NCI-H1436 treated with DMSO at 0.1 percent for 48 hours (cell line): Measurements from ENCODE around the gene SYT1.

ENCODE experiments used
- DNase-seq: peaks from one replicate; lab custom pipeline; 2025; lab: John Stamatoyannopoulos, UW

Gene SYT1

DNA sequence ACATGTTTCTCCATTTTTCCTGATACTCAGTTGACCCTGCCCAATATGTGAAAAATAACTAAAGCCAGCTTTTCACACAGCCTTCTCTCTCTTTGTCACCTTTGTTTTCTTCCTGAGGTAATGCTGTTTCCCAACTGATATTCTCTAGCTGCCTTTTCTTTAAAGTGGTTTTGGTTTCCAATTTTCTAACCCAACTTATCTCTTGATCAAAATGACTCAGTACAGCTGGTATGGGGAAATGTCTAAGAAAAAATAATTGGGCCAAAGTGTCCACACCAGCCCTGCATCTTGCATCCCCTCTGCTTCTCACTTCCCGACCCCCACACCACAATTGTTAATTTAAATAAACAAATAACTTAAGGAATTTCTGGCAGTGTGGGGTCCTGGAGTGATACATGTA is 193.8 kb downstream of the SYT1 start:
- no peak for DNase-seq

DNA sequence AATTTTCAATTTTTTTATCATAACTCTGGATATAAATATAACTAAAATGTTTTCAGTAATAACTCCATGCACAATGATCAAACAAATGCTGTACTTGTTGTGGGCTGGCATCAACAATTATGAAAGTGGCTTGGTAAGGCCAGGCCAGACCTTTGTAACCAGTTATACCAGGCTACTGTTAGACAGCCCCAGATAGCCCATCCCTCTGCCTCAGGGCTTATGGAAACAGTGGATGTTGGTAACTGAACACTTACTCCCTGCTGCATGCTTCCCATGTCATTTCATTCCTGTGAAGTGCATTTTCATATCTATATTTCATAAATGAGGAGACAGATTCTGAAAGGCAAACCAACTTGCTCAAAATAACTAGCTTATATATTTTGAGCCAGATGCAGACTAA is 195.0 kb downstream of the SYT1 start:
- DNase-seq = no peak

DNA sequence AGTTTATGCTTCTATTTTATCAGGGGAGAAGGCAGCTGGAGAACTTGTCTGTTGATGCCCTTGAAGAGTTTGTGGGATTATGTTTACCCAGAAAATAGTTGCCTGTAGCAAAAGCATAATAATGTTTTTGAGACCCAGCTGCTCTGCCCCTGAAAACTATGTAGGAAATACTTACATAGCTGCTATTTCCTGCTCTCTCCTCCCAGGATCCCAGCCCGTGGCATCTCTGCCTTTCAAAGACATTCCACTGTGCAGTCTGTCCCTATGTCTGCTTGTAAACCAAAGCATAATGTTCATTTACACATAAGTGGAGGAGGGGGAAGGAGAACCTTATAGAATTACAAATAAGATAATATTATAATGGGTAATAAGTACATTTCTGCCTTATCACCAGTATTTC is 198.7 kb downstream of the SYT1 start:
- no peak for DNase-seq

DNA sequence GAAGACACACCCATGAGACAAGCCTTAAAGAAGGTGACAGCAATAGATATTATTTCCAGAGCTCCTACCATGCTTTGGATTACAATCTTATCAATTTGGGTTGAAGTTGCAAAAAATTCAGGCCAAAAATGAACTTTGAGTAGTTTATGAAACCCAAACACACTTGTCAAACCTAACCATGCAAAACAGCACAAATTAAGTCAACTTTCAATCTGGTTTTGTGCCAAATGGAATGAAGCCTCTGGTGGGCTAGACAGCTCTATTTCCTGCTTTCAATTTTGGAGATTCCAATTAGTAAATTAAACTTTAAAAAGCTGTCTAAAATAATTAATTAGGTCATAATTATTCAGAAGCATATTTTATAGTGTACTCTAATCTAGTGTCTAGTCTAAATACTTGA is 203.4 kb downstream of the SYT1 start:
- no peak for DNase-seq

DNA sequence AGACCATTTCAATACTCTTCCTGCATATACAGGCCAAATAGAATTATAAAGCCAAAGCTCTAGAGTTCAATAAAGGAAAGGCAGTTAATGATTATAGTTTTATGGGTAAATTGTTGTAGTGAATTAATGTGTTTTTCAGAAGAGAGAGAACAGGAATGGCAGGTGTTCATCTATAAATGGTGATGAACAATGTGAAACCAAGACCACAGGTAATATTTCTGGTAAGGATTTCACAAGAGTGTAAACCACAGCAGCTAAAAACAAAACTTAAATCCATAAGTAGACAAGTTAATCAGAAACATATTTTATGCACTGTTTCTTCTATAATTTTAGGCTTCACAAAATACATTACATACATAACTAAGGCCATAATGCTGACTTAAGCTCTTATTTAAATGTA is 204.4 kb downstream of the SYT1 start:
- no peak for DNase-seq

DNA sequence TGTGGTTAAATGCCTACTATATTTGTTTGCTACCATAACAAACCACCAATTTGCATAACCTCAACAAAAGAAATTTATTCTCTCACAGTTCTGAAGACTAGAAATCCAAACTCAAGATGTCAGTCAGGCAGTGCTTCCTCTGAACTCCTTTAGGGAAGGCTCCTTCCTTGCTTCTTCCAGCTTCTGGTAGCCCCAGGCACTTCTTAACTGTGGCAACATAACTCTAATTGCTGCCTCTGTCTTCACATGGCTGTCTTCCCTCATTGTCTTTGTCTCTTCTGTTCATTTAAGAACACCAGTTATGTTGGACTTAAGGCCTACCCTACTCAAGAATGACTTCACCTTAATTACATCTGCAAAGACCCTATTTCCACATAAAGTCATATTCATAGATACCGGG is 206.9 kb downstream of the SYT1 start:
- no peak for DNase-seq

DNA sequence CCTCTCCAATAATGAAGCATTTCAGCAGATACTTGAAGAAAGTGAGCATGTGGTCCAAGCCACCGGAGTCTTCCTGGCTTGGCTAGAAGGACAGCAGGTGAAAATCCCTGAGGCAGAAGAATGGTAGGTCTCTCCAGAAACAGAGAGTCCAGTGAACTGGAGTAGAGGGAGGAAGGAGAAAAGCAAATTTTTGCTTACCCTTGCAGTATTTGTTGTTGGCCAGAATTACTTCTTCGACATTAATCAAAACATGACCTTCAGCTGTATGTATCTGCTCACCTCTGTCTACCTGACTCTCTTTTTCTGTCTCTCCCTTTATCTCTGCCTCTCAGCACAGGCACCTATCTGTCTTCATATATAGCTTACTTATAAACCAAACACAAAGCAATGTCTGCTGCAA is 208.9 kb downstream of the SYT1 start:
- DNase-seq = no peak

DNA sequence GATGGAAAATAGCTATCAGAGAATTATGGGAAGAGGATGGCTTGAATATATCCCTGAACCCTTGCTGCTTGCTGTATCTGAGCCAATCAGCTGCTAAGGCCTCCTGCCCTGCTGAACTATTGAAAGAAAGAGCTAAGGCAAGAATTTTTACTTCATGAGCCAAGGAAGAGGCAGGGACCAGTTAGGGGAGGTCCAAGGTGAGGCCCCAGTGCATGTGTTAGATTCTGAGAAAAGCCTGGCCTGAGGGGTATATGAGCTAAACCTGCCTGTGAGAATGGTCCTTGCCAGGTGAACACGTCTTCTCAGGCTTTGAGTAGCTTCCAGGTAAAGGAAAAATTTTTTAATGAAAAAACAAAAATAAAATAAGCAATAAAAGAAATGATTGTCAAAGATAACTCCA is 218.0 kb downstream of the SYT1 start:
- no peak for DNase-seq

DNA sequence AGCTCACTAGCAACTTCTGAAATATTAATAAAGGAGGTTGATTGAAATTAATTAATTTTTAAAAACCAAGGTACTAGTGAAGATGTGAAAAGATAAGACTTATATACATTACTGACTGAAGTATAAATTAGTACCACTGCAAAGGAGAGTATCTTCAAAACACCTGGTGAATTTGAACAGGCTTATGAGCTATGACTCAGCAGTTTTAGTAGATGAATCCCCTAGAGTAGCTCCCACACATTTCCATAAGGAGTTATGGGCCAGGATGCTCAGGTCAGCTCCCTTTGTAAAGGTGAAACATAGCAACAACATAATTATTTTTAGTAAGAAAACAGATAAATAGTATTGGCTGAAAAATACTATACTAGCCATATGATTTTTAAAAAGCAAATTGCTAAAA is 218.6 kb downstream of the SYT1 start:
- DNase-seq = peak; percentile 38

DNA sequence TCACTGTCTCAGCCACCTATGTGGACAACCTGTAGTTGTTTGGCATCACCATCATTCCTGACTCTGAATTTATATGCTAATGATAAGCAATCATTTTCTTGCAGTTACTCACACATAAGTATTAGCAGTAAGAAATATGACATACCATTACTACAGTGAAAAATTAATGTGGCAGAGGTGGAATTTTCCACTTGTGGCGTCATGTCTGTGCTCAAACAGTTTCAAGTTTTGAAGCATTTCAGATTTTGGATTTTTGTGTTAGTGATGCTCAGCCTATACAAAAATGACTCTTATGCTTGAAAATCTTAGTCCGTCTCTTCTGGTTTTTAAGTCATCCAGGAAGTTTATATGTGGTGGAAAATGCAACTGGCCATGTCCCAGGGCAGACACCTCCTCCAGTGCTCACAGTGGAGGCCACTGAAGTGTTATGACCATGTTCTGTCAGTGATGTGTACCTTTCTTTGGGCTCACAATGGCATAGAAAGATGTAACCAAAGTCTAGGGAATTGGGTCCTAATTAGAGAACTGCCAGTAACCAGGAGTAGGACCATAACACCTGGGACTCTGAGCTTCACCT is 220.6 kb downstream of the SYT1 start:
- DNase-seq = no peak

DNA sequence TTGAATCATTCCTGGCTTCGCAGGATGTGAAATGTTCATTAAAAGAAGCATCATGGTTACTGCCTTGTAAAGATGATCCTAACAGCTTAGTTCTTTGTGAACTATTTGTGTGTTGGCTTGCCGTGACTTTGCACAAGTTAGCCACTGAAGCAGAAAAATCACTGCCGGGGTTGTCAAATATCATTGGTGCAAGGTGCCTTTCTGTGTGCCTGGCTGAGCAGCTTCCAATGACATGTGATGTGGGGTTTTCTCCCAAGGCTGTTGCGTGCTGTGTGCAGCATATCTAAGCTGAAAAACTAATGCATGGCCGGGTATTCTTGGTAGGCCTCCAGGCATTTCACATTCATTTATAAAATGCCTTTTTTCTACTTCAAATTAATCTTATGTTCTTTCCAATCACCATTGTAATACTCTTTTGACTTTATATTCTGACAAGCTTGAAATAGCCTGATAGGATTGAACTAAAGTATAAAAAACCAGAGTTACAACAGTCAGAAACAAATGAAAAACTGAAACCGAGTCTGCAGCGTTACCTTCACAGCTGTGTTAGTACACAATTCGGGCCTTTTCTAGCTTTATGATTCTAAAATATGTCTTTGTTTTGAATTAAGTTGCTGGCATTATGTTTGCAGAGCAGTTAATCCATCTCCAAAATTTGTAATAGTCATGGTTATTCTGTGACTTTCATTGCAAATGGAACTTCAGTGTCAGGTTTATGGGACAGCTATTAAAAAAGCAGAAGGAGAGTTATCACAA is 222.1 kb downstream of the SYT1 start:
- DNase-seq = no peak

DNA sequence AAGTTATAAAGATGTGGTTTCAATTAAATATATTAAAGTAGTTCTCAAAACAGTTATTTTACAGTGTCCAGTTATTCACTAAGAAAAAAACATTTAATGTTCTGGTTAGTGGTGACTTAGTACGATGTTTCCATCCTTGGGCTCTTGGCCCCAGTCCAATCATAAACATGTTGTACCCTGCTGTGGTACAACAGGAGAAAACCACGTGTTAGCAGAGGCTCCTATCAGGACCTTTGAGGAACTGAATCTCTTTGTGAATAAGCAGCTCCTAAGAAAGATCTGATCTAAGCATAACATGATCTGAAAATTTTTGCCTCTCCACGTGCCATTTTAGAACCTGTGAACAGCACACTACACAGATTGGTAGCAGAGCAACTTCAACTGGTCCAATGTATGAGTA is 234.0 kb downstream of the SYT1 start:
- no peak for DNase-seq

DNA sequence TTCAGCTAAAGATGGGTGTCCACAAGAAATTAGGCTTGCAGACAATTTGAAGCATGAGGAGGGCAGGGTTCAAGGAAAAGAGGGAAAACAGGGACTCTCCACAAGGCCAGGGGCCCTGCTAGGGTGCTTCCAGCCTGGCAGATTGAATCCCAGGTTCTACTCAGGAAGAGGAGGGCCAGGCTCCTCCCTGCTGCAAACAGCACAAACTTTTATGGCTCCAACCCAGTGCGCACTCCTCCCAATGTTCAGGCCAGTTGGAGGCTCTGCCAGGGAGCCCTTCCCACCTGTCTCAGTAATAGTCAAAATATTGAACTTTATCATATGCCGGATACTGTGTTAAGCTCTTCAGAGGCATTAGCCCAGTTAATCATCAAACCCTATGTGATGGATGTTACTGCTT is 244.4 kb downstream of the SYT1 start:
- DNase-seq = no peak

DNA sequence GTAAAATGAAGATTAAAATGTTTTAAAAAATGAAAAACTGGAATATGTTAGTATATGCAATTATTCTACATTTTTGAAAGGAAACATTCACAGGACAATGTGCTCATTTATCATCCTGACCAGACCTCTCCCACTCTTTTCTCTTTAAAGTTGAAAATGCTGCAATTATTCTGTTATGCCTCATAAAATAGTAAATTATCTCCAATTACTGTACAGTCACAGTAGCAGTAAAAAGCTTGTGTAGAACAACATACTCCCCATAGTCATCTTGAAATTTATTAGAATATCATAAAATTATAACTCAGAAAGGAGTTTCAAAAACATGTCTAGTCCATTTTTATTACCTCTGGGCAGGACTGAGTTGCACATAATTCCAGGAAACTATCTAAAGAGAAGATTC is 250.3 kb downstream of the SYT1 start:
- DNase-seq = peak; percentile 42

DNA sequence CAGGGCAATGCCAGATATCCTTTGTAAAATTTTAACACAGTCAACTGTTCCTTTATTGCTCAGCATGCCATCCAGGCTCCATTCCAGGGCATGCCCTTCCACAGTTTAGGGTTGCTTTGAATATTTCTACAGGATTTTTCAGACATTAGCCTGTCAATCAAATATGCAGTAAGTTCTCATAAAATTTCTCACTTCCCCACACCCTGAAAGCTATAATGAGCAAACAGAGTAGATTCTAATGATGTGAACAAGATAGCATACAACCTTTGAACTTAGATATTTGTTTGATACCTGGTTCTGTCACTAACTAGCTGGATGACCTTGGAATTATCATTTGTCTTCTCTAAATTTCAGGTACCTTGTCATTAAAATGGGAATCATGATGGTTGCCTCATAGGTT is 251.2 kb downstream of the SYT1 start:
- no peak for DNase-seq

DNA sequence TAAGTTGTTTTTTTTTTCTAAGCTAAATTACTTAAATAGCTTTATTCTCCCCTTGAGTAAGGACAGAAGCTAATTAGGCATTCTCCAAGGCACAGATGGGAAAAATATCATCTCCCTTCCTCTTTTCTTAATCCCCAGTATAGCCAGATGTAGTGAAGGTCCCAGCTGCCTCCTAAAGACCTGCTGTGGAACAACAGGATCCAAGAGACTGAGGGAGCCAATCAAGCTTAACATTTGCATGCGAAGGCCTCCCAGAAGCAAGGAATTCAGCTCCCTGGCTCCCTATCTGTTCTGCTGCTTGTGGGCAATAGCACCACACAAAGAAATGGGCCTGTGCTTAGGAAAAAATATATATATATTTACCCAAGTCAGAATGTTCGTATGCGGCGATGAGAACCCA is 255.2 kb downstream of the SYT1 start:
- DNase-seq = no peak

DNA sequence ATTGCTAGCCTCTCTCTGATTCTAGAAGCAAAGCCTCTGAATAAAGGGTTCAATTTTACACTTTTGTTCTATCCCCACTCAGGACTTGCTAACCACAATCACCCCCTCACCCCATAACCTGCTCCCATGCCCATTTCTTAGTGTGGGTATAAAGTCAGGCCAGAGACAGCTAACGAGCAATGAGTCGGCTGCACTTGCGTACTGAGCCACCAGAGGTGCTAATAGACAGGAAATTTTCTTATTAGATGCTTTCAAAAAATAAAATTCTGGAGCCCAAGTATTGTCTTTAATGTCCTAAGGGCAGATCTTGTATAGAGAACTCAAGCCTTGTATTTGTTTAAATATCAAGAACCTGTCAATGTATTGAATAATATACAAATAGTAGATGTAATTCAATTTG is 256.9 kb downstream of the SYT1 start:
- DNase-seq = no peak

DNA sequence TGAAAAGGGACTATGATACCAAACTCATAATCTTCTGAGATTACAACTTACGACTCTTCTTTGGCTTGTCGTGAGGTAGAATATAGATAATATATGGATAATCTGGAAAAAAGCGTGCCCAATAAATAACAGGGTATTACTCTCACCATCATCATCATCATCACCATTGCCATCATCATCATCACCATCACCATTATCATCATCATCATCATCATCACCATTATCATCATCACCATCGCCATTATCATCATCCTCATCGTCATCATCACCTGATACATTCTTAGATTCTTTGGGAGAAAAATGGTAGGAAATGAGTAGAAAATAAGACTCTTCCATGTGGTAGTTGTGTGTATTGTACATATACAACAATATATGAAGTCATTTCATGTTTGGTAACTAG is 259.8 kb downstream of the SYT1 start:
- DNase-seq = no peak

DNA sequence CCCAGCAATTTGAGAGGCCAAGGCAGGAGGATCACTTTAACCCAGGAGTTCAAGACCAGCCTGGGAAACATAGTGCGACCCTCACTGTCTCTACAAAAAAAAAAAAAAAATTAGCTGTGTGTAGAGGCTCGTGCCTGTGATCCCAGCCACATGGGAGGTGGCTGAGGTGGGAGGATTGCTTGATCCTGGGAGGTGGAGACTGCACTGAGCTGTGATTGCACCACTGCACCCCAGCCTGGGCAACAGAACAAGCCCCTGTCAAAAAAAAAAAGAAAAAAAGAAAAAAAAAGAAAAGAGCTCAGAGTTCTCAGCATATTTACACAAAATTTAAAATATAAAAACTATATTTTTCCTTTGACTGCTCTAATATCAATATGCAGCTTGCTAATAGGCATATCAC is 260.8 kb downstream of the SYT1 start:
- DNase-seq = no peak

DNA sequence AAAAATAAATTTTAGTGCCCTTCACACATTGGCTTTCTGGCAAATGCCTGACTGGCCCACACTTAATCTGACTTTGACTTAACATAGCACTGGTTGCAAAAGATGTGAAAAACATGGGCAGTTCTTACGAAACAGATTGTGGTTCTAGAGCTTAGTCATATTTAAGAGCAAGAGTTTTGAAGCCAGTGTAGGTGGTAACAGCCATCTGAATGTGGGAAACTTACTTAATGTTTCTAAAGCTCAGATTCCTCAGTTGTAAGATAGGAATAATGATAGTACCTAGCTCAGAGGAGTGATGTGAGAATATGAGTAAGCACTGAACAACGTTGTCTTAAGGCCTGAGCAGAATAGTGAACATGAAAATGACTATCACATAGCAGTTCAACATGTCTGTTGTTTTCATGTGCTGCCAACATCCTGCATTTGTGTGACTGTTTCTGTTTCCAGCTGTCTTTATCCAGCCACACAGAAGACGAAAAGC is 262.7 kb downstream of the SYT1 start:
- no peak for DNase-seq

DNA sequence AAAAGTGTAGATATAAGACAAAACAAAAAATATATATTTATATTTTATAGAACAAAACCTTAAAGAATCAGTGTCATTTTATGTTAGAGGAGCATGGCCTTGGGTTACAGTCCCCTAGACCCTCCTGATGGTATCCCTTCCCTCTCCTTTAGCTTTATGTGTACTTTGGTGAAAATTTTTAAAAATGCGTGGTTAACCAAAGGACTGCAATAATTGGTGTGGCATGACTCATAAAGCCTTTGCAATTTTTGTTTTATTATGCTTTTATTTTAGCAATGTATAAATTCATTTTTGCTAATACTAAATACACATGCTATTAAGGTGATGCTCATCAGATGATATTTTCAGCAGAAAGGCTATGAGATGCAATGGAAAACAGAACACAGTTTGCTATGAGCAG is 264.4 kb downstream of the SYT1 start:
- DNase-seq = no peak

DNA sequence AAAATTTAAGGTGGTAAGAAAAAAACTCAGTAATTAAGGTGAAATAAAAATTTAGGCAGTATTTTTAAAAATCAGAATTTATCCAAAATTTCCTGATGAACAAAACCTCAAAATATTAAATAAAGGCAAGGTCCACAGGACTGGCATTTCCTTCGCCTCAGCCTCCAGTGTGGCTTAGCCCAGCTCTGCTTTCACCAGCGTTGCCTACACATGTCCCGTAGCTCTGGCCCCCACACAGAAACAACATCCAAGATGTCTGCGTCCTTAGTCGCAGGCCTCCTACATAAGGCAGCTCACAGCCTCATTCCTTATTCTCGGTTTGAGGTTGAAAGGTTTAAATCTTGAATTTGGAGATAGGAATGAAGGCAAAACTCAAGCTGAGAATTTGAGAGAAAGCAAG is 274.3 kb downstream of the SYT1 start:
- DNase-seq = no peak

DNA sequence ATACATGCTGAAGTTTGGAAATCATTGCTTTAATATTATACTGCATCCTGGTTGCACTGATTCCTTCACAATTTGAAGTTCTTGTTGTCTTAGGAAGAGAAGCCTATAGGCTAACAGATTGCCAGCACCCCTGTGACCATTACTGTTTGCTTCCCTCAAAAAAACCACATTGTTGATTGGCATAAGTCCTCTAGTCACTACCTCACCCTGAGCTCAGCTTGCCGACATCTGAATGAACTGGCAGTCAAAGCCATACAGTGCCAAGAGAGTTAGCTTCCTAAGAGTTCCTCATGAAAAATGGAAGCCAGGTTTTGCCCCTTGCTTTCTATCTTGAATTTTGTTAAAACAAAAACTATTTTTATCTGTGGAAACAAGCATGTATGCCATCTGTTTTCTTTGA is 276.1 kb downstream of the SYT1 start:
- no peak for DNase-seq

DNA sequence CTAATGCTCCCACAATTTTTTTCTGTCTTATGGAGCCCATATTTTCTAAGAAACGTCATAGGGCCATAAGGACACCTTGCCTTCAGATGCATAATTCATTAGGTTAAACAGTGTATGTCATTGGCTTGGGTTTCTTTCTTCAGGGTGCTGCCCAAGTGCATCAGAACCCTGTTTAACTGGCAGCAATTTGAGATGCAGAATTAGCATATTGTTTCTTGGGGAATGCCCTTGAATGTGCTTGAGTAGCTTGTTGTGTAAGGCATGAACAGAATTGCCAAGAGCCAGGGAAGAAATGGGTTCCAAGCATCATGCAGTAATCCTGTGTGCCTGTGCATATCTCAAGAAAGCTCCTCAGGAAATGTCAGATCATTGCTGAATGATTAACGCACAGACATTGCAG is 277.2 kb downstream of the SYT1 start:
- DNase-seq = no peak
